ENCODE measurements around the gene CHST3.

DNA sequence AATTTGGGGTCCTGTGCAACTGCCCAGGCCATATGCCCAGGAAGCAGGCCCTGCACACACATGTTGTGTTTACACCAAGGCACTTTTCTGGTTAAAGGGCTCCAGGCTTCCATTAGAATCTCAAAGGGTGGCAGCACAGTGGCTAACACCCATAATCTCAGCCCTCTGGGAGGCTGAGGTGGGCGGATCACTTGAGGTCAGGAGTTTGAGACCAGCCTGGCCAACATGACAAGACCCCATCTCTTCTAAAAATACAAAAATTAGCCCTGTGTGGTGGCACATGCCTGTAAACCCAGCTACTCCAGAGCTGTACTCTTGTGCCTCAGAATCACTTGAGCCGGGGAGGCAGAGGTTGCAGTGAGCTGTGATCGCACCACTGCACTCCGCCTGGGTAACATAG lies 70.6 kb downstream of the CHST3 start:
- no peak for TF ChIP-seq POLR2A (IDR thresholded peaks at IDR 0.05; ENCODE audit: extremely low read depth, insufficient read length)
- TF ChIP-seq, protein P1, sequence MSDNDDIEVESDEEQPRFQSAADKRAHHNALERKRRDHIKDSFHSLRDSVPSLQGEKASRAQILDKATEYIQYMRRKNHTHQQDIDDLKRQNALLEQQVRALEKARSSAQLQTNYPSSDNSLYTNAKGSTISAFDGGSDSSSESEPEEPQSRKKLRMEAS (IDR thresholded peaks at IDR 0.05; ENCODE audit: low read depth, low read length) = no peak
- TF ChIP-seq, protein P2, sequence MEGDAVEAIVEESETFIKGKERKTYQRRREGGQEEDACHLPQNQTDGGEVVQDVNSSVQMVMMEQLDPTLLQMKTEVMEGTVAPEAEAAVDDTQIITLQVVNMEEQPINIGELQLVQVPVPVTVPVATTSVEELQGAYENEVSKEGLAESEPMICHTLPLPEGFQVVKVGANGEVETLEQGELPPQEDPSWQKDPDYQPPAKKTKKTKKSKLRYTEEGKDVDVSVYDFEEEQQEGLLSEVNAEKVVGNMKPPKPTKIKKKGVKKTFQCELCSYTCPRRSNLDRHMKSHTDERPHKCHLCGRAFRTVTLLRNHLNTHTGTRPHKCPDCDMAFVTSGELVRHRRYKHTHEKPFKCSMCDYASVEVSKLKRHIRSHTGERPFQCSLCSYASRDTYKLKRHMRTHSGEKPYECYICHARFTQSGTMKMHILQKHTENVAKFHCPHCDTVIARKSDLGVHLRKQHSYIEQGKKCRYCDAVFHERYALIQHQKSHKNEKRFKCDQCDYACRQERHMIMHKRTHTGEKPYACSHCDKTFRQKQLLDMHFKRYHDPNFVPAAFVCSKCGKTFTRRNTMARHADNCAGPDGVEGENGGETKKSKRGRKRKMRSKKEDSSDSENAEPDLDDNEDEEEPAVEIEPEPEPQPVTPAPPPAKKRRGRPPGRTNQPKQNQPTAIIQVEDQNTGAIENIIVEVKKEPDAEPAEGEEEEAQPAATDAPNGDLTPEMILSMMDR (IDR thresholded peaks at IDR 0.05; ENCODE audit: low read depth, low read length) = no peak
- no peak for TF ChIP-seq MYC (IDR thresholded peaks at IDR 0.05; ENCODE audit: low read depth, low read length)

Measured in NB4 (cell line).